HCT116 (cell line): ENCODE results near the gene VWF. TPM values are rescaled to one million over a fixed set of nuclear protein-coding genes. Genes with fewer than 3 reads are reported as not detected.

Source experiments
- ATAC-seq: fragments of 200-7000 bp; cut with Tn5 transposase; 2 replicates; pipeline ENCODE4 v1.9.1; 2020; ENCODE audit warnings: mild to moderate bottlenecking, moderate library complexity
- BruUV-seq: library from RNA; stranded (reverse); fragments of 400-500 nt; replicated peaks from 2 replicates; lab custom pipeline; 2021; lab: Mats Ljungman, UMichigan
- CTCF ChIA-PET: fragments of 300-600 bp; sonication (Branson Sonifier 250); formaldehyde crosslinking; loops from one replicate; lab custom pipeline; 2021; ENCODE audit warnings: antibody characterized with exemption; lab: Charles Lee
- POLR2A ChIA-PET: fragments of 300-600, 350-600 bp; sonication (Branson Sonifier 250); formaldehyde crosslinking; loops from one replicate; lab custom pipeline; 2021; ENCODE audit warnings: antibody characterized with exemption; lab: Charles Lee
- RAD21 ChIA-PET, 2 experiments: fragments of 300-600 bp; sonication (Branson Sonifier 250); formaldehyde crosslinking; loops; one replicate each; lab custom pipeline; 2023; ENCODE audit warnings: low total read pairs in 2 of 2; ENCODE audit not compliant: uncharacterized antibody in 2 of 2, unreplicated experiment in 2 of 2, low non-redundant PET in 1 of 2; lab: Charles Lee
- DNase-seq: peaks from one replicate; pipeline ENCODE4 v3.0.0-alpha.2; 2010; ENCODE audit warnings: low read depth, low spot score
- H2AFZ ChIP-seq: fragments of 200-600 bp; shearing (Covaris generic), sonication (generic); 2 replicates; pipeline ENCODE4 v1.6.1; 2017; ENCODE audit warnings: low read depth, mixed run types, mixed read lengths, antibody characterized with exemption, low read length; ENCODE audit not compliant: poor library complexity, severe bottlenecking
- H3K27ac ChIP-seq: 2 replicates; pipeline ENCODE4 v1.5.1; 2012; ENCODE audit warnings: low read depth, low read length
- H3K27me3 ChIP-seq: fragments of 200-600 bp; sonication (generic); 2 replicates; pipeline ENCODE4 v1.6.1; 2016; ENCODE audit warnings: mixed run types, low read length, mixed read lengths; ENCODE audit not compliant: insufficient read depth
- H3K36me3 ChIP-seq, 2 experiments: fragments of 200-500 bp in 1 of 2; fragments of 200-600 bp in 1 of 2; sonication (Bioruptor generic) in 1 of 2; sonication (generic) in 1 of 2; 2 replicates each; pipeline versions ENCODE4 v1.5.1 to v1.6.1; 2014 to 2016; ENCODE audit warnings: low read length in 2 of 2, inconsistent platforms in 1 of 2, mixed read lengths in 1 of 2, mixed run types in 1 of 2; ENCODE audit not compliant: insufficient read depth in 2 of 2, control insufficient read depth in 1 of 2
- H3K4me1 ChIP-seq, 2 experiments: fragments of 200-600 bp in 1 of 2; sonication (generic) in 1 of 2; 2 replicates each; pipeline versions ENCODE4 v1.5.1 to v1.6.1; 2012 to 2017; ENCODE audit warnings: low read length in 2 of 2, inconsistent platforms in 1 of 2, mild to moderate bottlenecking in 1 of 2, mixed read lengths in 1 of 2, mixed run types in 1 of 2, moderate library complexity in 1 of 2; ENCODE audit not compliant: insufficient read depth in 2 of 2, control insufficient read depth in 1 of 2
- H3K4me2 ChIP-seq: fragments of 200-600 bp; sonication (generic); 2 replicates; pipeline ENCODE4 v1.6.1; 2017; ENCODE audit warnings: mixed run types, low read length, mixed read lengths
- H3K4me3 ChIP-seq, 2 experiments: fragments of 200-600 bp in 1 of 2; sonication (generic) in 1 of 2; replicated peaks in 1 of 2; 2 replicates each; pipeline ENCODE4 v1.5.1; 2011 to 2016; ENCODE audit warnings: low read length in 2 of 2, control low read depth in 1 of 2, low read depth in 1 of 2, mild to moderate bottlenecking in 1 of 2, mixed read lengths in 1 of 2, mixed run types in 1 of 2
- H3K79me2 ChIP-seq: fragments of 200-600 bp; sonication (generic); 2 replicates; pipeline ENCODE4 v1.6.1; 2017; ENCODE audit warnings: mild to moderate bottlenecking, mixed run types, low read length, moderate library complexity, mixed read lengths; ENCODE audit not compliant: insufficient read depth
- H3K9ac ChIP-seq: fragments of 200-600 bp; sonication (generic); 2 replicates; pipeline ENCODE4 v1.6.1; 2016; ENCODE audit warnings: low read length, mixed read lengths
- H3K9me2 ChIP-seq: fragments of 200-600 bp; sonication (generic), shearing (Covaris generic); 2 replicates; pipeline ENCODE4 v1.6.1; 2017; ENCODE audit warnings: mixed run types, mild to moderate bottlenecking, moderate library complexity; ENCODE audit not compliant: insufficient read depth
- H3K9me3 ChIP-seq, 2 experiments: fragments of 200-500 bp in 1 of 2; fragments of 200-600 bp in 1 of 2; sonication (Bioruptor generic) in 1 of 2; sonication (generic) in 1 of 2; 2 replicates each; pipeline ENCODE4 v1.6.1; 2014 to 2017; ENCODE audit warnings: low read length in 2 of 2, mixed read lengths in 2 of 2, inconsistent platforms in 1 of 2, low read depth in 1 of 2, mild to moderate bottlenecking in 1 of 2, mixed run types in 1 of 2, moderate library complexity in 1 of 2; ENCODE audit not compliant: control insufficient read depth in 1 of 2, insufficient read depth in 1 of 2
- H4K20me1 ChIP-seq: fragments of 200-600 bp; sonication (generic), shearing (Covaris generic); 2 replicates; pipeline ENCODE4 v1.6.1; 2017; ENCODE audit warnings: mixed run types, mild to moderate bottlenecking, moderate library complexity; ENCODE audit not compliant: insufficient read depth
- CEBPB ChIP-seq: IDR thresholded peaks from 2 replicates; pipeline ENCODE4 v1.6.1; 2012; ENCODE audit warnings: low read depth
- EGR1 ChIP-seq: IDR thresholded peaks from 2 replicates; pipeline ENCODE4 v1.6.1; 2012; ENCODE audit warnings: low read depth
- EZH2phosphoT487 ChIP-seq: fragments of 200-600 bp; IDR thresholded peaks from 2 replicates; pipeline ENCODE4 v1.6.1; 2018; ENCODE audit warnings: antibody characterized with exemption, borderline replicate concordance
- SP1 ChIP-seq: IDR thresholded peaks from 2 replicates; pipeline ENCODE4 v1.6.1; 2012; ENCODE audit warnings: low read depth
- SRF ChIP-seq: IDR thresholded peaks from 2 replicates; pipeline ENCODE4 v1.6.1; 2012; ENCODE audit warnings: low read depth
- ZNF274 ChIP-seq: fragments of 200-500 bp; sonication (Bioruptor generic); IDR thresholded peaks from 2 replicates; pipeline ENCODE4 v1.6.1; 2014; ENCODE audit warnings: mild to moderate bottlenecking, low read depth, low read length, inconsistent platforms
- intact Hi-C: fragments of 100-400 bp; cut with micrococcal nuclease; formaldehyde crosslinking; loops from 2 replicates; pipeline ENCODE4 v1.10.0; 2022
- total RNA-seq: library from RNA; stranded (reverse); gene quantifications from one replicate; pipeline ENCODE4 v1.2.1, GENCODE V29; 2021; ENCODE audit not compliant: unreplicated experiment
- TF ChIP-seq, protein P1 (sequence below), 3 experiments: fragments of 200-600 bp in 1 of 3; sonication (generic) in 1 of 3; IDR thresholded peaks in 2 of 3; conservative IDR thresholded peaks in 1 of 3; 2 replicates each; pipeline ENCODE4 v1.5.1; 2012 to 2017; ENCODE audit warnings: low read depth in 2 of 3, low read length in 2 of 3, antibody characterized with exemption in 1 of 3, borderline replicate concordance in 1 of 3, control low read depth in 1 of 3, mild to moderate bottlenecking in 1 of 3, mixed read lengths in 1 of 3, mixed run types in 1 of 3, moderate library complexity in 1 of 3; ENCODE audit not compliant: insufficient read depth in 1 of 3
- TF ChIP-seq, protein P2 (sequence below): IDR thresholded peaks from 2 replicates; pipeline ENCODE4 v1.6.1; 2012
- TF ChIP-seq, protein P3 (sequence below): IDR thresholded peaks from 2 replicates; pipeline ENCODE4 v1.6.1; 2012

The VWF gene
- total RNA-seq, 1 experiment from 2014 or later: 0.57 TPM

DNA sequence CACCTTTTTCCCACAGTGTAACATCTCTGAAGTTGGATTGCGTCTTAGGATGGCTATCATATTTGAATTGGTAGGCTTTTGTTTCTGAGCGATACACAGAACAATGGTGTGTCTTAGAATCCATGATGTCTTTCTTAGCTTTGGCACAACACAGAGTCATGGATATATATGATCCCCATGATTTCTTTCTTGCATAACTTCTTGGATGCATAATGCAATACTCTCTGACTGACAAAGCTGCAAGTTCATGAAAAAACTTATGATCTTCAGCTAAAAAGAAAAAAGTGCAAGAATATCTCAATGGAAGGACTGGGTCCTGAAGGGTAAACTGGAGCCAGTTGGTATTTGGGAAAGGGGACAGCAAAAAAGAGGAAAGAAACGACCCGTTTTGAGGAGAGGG lies 48.1 kb downstream of the VWF start:
- POLR2A ChIA-PET: no interaction called here
- no peak for TF ChIP-seq CEBPB
- TF ChIP-seq EZH2phosphoT487: no peak
- TF ChIP-seq EGR1: no peak
- TF ChIP-seq, protein P1, sequence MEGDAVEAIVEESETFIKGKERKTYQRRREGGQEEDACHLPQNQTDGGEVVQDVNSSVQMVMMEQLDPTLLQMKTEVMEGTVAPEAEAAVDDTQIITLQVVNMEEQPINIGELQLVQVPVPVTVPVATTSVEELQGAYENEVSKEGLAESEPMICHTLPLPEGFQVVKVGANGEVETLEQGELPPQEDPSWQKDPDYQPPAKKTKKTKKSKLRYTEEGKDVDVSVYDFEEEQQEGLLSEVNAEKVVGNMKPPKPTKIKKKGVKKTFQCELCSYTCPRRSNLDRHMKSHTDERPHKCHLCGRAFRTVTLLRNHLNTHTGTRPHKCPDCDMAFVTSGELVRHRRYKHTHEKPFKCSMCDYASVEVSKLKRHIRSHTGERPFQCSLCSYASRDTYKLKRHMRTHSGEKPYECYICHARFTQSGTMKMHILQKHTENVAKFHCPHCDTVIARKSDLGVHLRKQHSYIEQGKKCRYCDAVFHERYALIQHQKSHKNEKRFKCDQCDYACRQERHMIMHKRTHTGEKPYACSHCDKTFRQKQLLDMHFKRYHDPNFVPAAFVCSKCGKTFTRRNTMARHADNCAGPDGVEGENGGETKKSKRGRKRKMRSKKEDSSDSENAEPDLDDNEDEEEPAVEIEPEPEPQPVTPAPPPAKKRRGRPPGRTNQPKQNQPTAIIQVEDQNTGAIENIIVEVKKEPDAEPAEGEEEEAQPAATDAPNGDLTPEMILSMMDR (IDR thresholded peaks at IDR 0.05 in 2 of 3, conservative IDR thresholded peaks at IDR 0.05 in 1 of 3; ENCODE audit: borderline replicate concordance in 1 of 3, insufficient read depth in 1 of 3, low read depth in 2 of 3, low read length in 2 of 3): no peak
- no peak for TF ChIP-seq ZNF274
- no peak for TF ChIP-seq SP1
- TF ChIP-seq, protein P2, sequence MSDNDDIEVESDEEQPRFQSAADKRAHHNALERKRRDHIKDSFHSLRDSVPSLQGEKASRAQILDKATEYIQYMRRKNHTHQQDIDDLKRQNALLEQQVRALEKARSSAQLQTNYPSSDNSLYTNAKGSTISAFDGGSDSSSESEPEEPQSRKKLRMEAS: no peak
- TF ChIP-seq, protein P3, sequence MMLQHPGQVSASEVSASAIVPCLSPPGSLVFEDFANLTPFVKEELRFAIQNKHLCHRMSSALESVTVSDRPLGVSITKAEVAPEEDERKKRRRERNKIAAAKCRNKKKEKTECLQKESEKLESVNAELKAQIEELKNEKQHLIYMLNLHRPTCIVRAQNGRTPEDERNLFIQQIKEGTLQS: no peak
- TF ChIP-seq SRF: no peak
- H2AFZ ChIP-seq: no peak overlapping the region
- RAD21 ChIA-PET: no interaction called here
- H3K27ac ChIP-seq: no peak overlapping the region
- no peaks in the 10 kb centered on the region for H3K27me3 ChIP-seq
- H3K79me2 ChIP-seq: no peaks in the 10 kb centered on the region
- no peaks in the 10 kb centered on the region for H4K20me1 ChIP-seq
- H3K9me2 ChIP-seq: no peaks in the 10 kb centered on the region
- H3K36me3 ChIP-seq: no peaks in the 10 kb centered on the region
- BruUV-seq: no TSS peak
- ATAC-seq (no peak), DNase-seq (no peak)
- CTCF ChIA-PET: interaction anchor here (1.3 kb wide), 1 partner anchor 8 kb away, joined by 3 read pairs; no protein-coding TSS in a partner anchor
- H3K4me2 ChIP-seq: no peak overlapping the region
- intact Hi-C loops: no loop called here
- no peak overlapping the region for H3K4me3 ChIP-seq
- H3K9ac ChIP-seq: no peak overlapping the region
- no peaks in the 10 kb centered on the region for H3K9me3 ChIP-seq
- peaks cover 4 to 9% of the 10 kb centered on the region in 2 experiments for H3K4me1 ChIP-seq
